BLaER1 (cell line): ENCODE measurements around the gene TAP1.

Experiments used
- H3K27ac ChIP-seq: shearing (Covaris generic); formaldehyde crosslinking; 2 replicates; pipeline ENCODE4 v1.8.1; 2022
- H3K27me3 ChIP-seq: shearing (Covaris generic); formaldehyde crosslinking; 2 replicates; pipeline ENCODE4 v1.8.1; 2022
- H3K36me3 ChIP-seq: shearing (Covaris generic); formaldehyde crosslinking; 2 replicates; pipeline ENCODE4 v1.8.1; 2022
- H3K4me1 ChIP-seq: shearing (Covaris generic); formaldehyde crosslinking; 2 replicates; pipeline ENCODE4 v1.8.1; 2022
- H3K4me2 ChIP-seq: shearing (Covaris generic); formaldehyde crosslinking; 2 replicates; pipeline ENCODE4 v1.8.1; 2022
- H3K4me3 ChIP-seq: shearing (Covaris generic); formaldehyde crosslinking; 2 replicates; pipeline ENCODE4 v1.8.1; 2022
- H3K9ac ChIP-seq: shearing (Covaris generic); formaldehyde crosslinking; 2 replicates; pipeline ENCODE4 v1.8.1; 2022
- H3K9me3 ChIP-seq: shearing (Covaris generic); formaldehyde crosslinking; 2 replicates; pipeline ENCODE4 v1.8.1; 2022
- H4K20me1 ChIP-seq: shearing (Covaris generic); formaldehyde crosslinking; 2 replicates; pipeline ENCODE4 v1.8.1; 2022
- Cebpa-rat ChIP-seq: shearing (Covaris generic); IDR thresholded peaks from 2 replicates; pipeline ENCODE4 v1.8.1; 2022

Gene TAP1

DNA sequence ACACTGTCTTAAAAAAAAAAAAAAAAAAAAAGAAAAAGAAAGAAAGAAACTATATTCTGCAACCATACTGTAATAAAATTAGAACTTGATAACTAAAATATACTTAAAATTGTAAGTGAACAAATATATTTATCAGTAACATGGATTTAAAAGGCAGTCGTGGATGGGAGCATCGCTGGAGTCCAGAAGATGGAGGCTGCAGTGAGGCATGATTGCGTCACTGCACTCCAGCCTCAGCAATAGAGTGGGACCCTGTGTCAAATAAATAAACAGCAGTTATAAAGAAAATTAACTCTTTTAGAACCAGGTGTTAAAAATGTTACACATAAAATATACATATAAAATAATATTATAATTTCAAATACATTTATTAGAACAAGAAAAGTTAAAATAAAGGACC lies 9.2 kb upstream of the TAP1 start:
- peak; percentile 38; the same call in 1 of the 2 replicates for TF ChIP-seq Cebpa-rat
- Histone ChIP-seq H3K27me3 (no peaks in the 10 kb centered on the region), H3K4me3 (no peak overlapping the region), H3K36me3 (peaks cover 37% of the 10 kb centered on the region), H3K9me3 (no peaks in the 10 kb centered on the region), H4K20me1 (no peaks in the 10 kb centered on the region), H3K27ac (no peak overlapping the region), H3K9ac (no peak overlapping the region), H3K4me1 (peaks cover 44% of the 10 kb centered on the region), H3K4me2 (no peak overlapping the region)

DNA sequence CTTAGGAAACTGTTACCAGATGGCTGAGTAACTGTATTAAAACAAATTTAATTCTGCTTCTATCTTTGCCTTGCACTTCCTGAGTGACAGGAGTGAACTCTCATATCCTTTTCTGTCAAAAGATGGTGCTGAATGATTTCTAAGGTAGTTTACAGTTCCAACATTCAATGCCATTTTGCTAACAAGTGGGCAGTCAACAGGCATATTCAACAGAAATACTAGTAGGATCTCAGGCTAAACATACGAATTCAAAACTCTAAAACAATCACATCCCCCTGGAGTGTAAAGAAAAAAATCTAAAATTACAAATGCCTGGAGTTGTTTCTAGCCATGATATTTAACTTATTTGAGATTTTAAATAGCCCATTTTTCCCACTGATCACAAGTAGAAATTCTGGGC lies 7.2 kb upstream of the TAP1 start:
- Histone ChIP-seq H3K9ac (no peak overlapping the region), H3K4me2 (no peak overlapping the region), H3K27me3 (no peaks in the 10 kb centered on the region), H4K20me1 (no peaks in the 10 kb centered on the region), H3K27ac (no peak overlapping the region), H3K9me3 (no peaks in the 10 kb centered on the region), H3K36me3 (peaks cover 54% of the 10 kb centered on the region), H3K4me1 (peaks cover 33% of the 10 kb centered on the region), H3K4me3 (no peak overlapping the region)
- TF ChIP-seq Cebpa-rat: no peak

- peaks cover 34% of the 10 kb centered on the region for H3K4me1 ChIP-seq
- H3K9me3 ChIP-seq: no peaks in the 10 kb centered on the region
- no peak for TF ChIP-seq Cebpa-rat
- H4K20me1 ChIP-seq: no peaks in the 10 kb centered on the region
- no peak overlapping the region for H3K27ac ChIP-seq
- H3K4me3 ChIP-seq: no peak overlapping the region
- H3K36me3 ChIP-seq: peaks cover 54% of the 10 kb centered on the region
- H3K4me2 ChIP-seq: no peak overlapping the region
- H3K9ac ChIP-seq: no peak overlapping the region
- H3K27me3 ChIP-seq: no peaks in the 10 kb centered on the region
These were observed 4.7 kb upstream of the TAP1 start for GRCh38 chr6:32858194-32858593.

GRCh38 chr6:32857156-32857891 lies 3.8 kb upstream of the TAP1 start:
- Histone ChIP-seq H3K4me1 (peaks cover 38% of the 10 kb centered on the region), H3K27me3 (no peaks in the 10 kb centered on the region), H3K4me3 (no peak overlapping the region), H3K9me3 (no peaks in the 10 kb centered on the region), H3K4me2 (no peak overlapping the region), H3K36me3 (peaks cover 54% of the 10 kb centered on the region), H4K20me1 (no peaks in the 10 kb centered on the region), H3K9ac (no peak overlapping the region), H3K27ac (no peak overlapping the region)
- TF ChIP-seq Cebpa-rat: no peak

DNA sequence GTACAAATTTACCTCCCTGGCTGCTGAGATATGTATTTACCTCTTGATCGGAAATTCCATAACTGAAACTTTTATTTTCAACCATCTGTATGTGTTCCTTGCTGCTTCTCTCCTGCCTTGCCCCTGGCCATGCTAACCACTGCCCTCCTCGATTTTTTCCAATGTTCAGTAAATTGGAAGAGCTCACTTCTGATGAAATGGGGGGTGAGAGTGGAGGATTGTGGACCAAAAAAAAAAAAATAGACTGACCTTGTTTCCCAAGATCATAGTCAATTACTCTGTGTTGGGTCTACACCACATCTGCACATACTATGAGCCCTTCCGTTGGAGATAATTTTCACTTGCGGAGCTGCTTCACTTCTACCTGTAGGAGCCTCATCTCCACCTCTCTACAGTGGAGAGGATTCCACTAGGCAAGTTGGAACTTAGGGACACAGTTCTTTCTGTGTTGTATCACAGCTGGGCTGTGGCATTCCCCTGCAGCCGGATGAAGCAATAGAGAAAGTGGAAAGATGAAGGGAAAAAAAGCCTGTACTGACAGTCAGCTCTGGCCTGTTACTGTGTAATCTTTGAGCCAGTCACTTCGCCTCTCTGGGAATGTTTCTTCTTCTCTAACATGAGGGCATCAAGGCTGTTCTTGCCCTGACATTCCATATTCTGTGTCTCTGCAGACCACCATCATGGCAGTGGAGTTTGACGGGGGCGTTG lies 2.1 kb upstream of the TAP1 start:
- Histone ChIP-seq H3K27ac (peak overlapping the region; percentile 90), H4K20me1 (no peaks in the 10 kb centered on the region; the same call in 1 of the 2 replicates), H3K4me1 (peaks cover 50% of the 10 kb centered on the region), H3K36me3 (peaks cover 55% of the 10 kb centered on the region), H3K27me3 (no peaks in the 10 kb centered on the region), H3K4me3 (peak overlapping the region; percentile 93), H3K9ac (peak overlapping the region; percentile 91), H3K4me2 (peak overlapping the region; percentile 93), H3K9me3 (no peaks in the 10 kb centered on the region)
- TF ChIP-seq Cebpa-rat: no peak

DNA sequence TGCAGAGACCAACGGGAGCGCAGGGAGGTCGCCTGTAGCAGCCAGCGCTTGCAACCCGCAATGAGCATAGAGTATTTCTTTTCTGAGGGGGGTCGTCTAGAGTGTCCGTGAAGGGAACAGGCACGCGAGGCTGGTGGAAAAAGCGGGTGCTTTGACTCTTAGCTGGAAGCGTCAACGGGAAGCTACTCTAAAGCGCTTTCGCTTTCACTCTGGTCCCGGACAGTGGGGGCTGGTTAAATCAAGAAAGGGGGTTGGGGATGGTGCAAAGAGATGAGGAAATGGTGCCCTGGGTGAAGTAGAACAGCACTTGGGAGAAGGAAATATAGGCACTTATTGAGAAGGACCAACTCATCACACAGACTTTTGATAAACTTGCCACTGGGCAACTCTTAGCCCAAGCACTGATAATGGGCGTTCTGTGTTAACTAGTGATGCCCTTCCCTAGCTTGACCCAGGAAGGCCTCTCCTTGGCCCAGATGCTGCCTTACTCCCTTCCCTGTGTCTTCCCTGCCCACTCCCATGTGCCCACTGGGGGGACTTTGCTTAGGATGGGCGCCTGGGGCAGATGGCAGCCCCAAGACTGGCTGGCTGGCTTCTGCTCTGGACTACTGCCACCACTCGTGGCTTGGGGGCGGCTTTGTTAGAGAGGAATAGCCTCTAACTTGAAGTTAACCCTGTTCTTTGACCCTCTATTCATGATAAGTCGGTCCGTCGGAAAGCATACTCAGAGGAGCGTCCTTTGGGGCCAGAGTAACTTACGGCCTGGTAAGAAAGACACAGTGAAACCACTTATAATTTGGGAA lies 1.1 kb upstream of the TAP1 start:
- Histone ChIP-seq H4K20me1 (no peaks in the 10 kb centered on the region; the same call in 1 of the 2 replicates), H3K4me1 (peaks cover 43% of the 10 kb centered on the region), H3K27me3 (no peaks in the 10 kb centered on the region), H3K36me3 (peaks cover 55% of the 10 kb centered on the region), H3K9me3 (no peaks in the 10 kb centered on the region), H3K4me2 (peak overlapping the region; percentile 93), H3K9ac (peak overlapping the region; percentile 91), H3K4me3 (peak overlapping the region; percentile 93), H3K27ac (peak overlapping the region; percentile 90)
- TF ChIP-seq Cebpa-rat: no peak

GRCh38 chr6:32852844-32853540 lies 512 bp downstream of the TAP1 start:
- peaks cover 55% of the 10 kb centered on the region for H3K36me3 ChIP-seq

GRCh38 chr6:32852018-32852843 lies 1.3 kb downstream of the TAP1 start:
- Histone ChIP-seq H3K27me3 (no peaks in the 10 kb centered on the region), H3K9ac (peak overlapping the region; percentile 91), H3K36me3 (peaks cover 55% of the 10 kb centered on the region), H3K4me3 (peak overlapping the region; percentile 93), H3K4me2 (peak overlapping the region; percentile 93), H3K4me1 (peaks cover 48% of the 10 kb centered on the region), H3K27ac (peak overlapping the region; percentile 90), H3K9me3 (no peaks in the 10 kb centered on the region; the same call in 1 of the 2 replicates), H4K20me1 (no peaks in the 10 kb centered on the region; the same call in 1 of the 2 replicates)
- no peak for TF ChIP-seq Cebpa-rat

More at GRCh38 chr6:32852844-32853540, 512 bp downstream of the TAP1 start:
- TF ChIP-seq Cebpa-rat: no peak
- H4K20me1 ChIP-seq: no peaks in the 10 kb centered on the region; the same call in 1 of the 2 replicates
- H3K4me3 ChIP-seq: peak overlapping the region; percentile 93
- peak overlapping the region; percentile 93 for H3K4me2 ChIP-seq
- peak overlapping the region; percentile 90 for H3K27ac ChIP-seq
- H3K9ac ChIP-seq: peak overlapping the region; percentile 91
- no peaks in the 10 kb centered on the region; the same call in 1 of the 2 replicates for H3K9me3 ChIP-seq
- no peaks in the 10 kb centered on the region for H3K27me3 ChIP-seq
- peaks cover 43% of the 10 kb centered on the region for H3K4me1 ChIP-seq
